ENCODE data around the gene SLC35F5.

SLC35F5 gene, protein sequence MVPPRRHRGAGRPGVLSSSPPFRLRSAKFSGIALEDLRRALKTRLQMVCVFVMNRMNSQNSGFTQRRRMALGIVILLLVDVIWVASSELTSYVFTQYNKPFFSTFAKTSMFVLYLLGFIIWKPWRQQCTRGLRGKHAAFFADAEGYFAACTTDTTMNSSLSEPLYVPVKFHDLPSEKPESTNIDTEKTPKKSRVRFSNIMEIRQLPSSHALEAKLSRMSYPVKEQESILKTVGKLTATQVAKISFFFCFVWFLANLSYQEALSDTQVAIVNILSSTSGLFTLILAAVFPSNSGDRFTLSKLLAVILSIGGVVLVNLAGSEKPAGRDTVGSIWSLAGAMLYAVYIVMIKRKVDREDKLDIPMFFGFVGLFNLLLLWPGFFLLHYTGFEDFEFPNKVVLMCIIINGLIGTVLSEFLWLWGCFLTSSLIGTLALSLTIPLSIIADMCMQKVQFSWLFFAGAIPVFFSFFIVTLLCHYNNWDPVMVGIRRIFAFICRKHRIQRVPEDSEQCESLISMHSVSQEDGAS

DNA sequence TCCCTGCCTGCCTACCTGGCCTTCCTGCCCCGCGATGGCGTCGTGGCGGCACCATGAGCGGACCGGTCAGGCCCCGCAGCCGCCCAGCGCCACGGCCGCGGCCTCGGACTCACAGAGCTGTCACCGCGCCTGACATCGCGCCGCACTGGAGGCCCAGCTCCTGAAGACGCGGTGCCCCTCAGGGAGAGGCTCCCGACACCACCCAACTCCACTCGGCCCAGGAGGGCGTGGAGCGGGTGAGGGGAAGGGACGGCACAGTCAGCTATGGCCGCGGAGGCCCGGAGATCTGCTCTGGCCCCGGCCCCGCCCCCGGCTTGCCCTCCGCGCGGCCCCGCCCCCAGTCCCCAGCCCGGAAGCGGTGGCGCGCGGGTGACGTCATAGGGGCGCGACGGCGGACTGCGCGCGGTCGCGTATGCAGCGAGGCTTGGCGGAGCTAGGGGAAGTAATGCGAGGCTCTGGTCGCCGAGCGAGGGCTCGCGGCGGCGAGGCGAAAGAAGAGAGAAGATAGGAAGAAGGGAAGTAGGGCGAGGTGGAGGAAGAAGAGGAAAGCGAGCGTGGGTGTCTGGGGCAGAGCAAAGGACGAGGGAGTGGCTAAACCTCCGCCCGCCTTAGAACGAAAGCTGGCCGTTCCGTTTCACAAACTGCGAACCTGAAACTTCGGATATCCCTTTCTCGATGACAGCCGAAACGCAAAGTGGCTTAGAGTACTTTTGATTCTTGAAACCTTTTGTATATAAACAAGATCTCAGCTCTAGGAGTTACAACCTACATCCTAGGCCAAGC, at the start of gene SLC35F5:
TSS of gene SLC35F5 (minus strand) at position 288 of the 783 bp plus-strand sequence. CDS start at position 55, 233 bp downstream.
- TF ChIP-seq, protein P1, sequence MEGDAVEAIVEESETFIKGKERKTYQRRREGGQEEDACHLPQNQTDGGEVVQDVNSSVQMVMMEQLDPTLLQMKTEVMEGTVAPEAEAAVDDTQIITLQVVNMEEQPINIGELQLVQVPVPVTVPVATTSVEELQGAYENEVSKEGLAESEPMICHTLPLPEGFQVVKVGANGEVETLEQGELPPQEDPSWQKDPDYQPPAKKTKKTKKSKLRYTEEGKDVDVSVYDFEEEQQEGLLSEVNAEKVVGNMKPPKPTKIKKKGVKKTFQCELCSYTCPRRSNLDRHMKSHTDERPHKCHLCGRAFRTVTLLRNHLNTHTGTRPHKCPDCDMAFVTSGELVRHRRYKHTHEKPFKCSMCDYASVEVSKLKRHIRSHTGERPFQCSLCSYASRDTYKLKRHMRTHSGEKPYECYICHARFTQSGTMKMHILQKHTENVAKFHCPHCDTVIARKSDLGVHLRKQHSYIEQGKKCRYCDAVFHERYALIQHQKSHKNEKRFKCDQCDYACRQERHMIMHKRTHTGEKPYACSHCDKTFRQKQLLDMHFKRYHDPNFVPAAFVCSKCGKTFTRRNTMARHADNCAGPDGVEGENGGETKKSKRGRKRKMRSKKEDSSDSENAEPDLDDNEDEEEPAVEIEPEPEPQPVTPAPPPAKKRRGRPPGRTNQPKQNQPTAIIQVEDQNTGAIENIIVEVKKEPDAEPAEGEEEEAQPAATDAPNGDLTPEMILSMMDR (IDR thresholded peaks at IDR 0.05): no peak

DNA sequence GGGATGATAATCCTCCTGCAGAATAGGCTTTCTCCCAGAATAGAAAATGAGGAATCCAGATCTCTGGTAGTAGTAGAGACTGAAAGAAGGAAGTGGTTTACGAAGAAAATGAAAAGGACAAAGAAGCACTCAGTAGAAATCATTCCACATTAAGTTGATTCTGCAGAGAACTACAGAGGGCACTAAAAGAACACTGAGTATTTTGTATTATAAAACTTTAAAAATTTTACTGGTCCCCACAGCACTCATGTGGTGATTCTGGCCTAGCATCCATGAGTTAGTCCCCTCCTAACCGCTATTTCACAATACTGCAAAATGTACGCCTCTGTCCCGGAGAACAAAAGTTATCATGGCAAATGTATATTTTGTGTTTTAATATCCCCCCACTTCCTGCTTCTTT, 42.9 kb upstream of the SLC35F5 start:
- TF ChIP-seq, protein P1 (IDR thresholded peaks at IDR 0.05): no peak

DNA sequence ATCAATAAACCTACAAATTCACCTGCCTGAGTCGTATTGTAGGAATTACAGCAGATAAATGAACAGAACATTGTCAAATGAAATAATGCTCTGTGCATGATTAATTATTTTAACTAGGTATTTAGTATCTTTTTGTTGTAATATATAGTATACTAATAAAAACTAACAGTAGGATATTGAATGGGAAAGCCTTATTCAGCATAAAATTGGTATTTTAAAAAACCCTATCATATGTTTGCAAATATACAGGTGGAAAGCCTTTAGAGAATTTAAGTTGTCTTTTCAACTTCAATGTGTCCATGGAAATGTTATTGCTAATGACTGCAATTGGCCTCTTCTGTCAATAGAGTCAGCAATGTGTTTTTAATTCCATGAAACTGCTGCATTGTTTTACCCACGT, 40.8 kb upstream of the SLC35F5 start:
- TF ChIP-seq, protein P1 (IDR thresholded peaks at IDR 0.05): no peak

DNA sequence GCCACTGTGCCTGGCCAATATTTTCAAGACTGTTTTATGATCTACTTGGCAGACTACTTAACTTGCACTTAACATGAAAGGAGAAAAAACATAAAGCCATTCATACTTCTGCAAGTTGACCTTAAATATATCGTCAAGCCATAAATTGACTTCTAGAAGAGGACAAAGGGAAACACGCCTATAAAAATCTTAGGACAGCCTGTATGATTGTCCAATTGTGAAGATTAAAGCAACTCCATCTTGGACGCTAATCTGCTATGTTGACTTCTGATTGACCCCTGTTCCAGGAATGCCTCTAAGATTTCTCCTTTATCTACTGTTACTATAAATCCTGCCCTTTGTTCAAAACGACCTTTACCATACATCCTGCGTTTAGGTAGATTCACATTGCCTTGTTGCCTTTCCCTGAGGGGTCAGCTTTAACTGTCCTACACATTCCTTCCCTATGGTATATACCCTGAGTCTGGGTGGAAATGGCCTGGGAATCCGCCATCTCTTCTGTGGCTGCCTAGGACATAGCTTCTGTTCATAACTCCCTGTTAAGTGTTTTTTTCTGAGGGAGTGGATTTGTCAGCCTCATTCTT, 40.2 kb upstream of the SLC35F5 start:
- TF ChIP-seq, protein P1 (IDR thresholded peaks at IDR 0.05): no peak

DNA sequence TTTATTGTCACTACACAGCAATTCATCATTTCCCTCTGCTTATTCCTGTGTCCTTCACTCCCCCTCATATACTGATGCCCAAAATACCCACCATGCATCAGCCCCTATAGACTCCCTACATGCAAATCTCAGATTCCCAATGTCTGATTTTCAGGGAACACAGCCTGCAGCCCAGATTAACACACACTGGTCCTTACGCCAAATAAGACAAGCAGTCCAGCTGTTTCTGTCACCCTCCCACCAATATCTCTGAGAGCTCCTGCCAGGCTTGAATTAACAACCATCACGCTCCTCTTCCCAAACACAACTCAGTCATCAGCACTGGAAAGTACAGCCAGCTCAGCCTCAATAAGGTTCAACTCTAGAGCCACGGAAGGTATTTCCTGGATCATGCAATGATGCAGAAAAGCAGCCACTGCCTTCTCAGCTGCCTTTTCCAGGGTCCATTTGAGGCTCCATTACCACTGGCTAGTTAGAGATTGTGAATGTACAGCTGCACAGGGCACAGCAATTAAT, 39.0 kb upstream of the SLC35F5 start:
- TF ChIP-seq, protein P1 (IDR thresholded peaks at IDR 0.05): no peak

DNA sequence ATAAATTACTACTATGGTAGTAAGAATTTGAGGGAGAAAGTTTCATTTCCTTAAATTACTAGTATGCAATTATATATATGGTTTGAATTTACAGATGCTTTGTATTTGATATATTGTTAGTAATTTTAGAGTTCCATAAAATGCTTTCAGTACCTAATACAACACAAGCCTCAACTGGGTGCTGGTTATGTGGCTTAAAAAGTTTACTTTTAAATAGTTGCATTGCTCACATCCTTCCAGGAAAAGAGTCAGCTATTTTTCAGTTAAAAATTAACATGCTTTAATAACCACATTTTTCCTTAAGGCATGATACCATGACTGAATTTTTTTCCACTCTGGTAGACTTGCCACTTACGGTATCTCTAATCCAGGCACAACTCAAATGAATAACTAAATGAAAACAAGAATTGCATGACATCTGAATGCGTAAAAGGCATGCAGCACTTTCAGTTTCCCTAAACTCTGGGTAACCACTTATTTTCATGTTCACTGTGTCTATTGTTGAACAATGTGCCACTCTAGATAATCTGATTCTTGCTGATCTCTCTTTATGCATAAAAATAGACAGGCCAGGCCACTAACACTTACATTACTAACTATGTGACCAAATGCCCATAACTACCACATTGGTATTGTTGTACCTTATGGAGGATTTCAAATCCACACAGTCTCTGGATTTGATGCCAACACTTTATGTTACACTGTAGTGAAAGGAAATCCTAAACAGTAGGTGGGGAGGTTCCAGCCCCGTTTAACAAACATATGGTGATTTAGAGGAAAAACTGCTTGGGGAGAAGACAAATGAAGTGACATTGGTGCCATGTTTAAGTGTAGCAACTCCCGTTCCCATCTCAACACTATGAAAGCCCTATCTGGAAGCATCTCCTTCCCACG, 35.5 kb upstream of the SLC35F5 start:
- TF ChIP-seq, protein P1 (IDR thresholded peaks at IDR 0.05): no peak
